SK-N-SH (cell line): Measurements from ENCODE around the gene CEBPZOS. TPM values are rescaled to one million over a fixed set of nuclear protein-coding genes. Genes with fewer than 3 reads are reported as not detected.

ENCODE experiments used
- CTCF ChIA-PET: fragments of 300-600, 350-600 bp; formaldehyde crosslinking; extraction: SDS; loops from one replicate; lab custom pipeline; 2021; lab: Yijun Ruan, JAX
- POLR2A ChIA-PET: fragments of 350-600 bp; sonication (Branson Sonifier 250); formaldehyde crosslinking; extraction: SDS; loops from one replicate; lab custom pipeline; 2020; ENCODE audit warnings: antibody characterized with exemption, inconsistent platforms; lab: Yijun Ruan, JAX
- DNase-seq: peaks from one replicate; pipeline ENCODE4 v3.0.0; 2012
- H2AFZ ChIP-seq: fragments of 200-600 bp; sonication (generic); 2 replicates; pipeline ENCODE4 v1.8.1; 2016; ENCODE audit warnings: antibody characterized with exemption, mild to moderate bottlenecking, low read depth
- H3F3A ChIP-seq: fragments of 200-600 bp; sonication (generic); replicated peaks from 2 replicates; pipeline ENCODE3; 2016; ENCODE audit warnings: antibody characterized with exemption, mild to moderate bottlenecking; ENCODE audit not compliant: insufficient read depth
- H3K27ac ChIP-seq, 2 experiments: fragments of 200-500 bp in 1 of 2; fragments of 200-600 bp in 1 of 2; sonication (Bioruptor generic) in 1 of 2; sonication (generic), shearing (Covaris generic) in 1 of 2; 2 replicates each; pipeline versions ENCODE4 v1.5.1 to v1.6.1; 2014 to 2016; ENCODE audit warnings: low read depth in 2 of 2, inconsistent platforms in 1 of 2, low read length in 1 of 2, mild to moderate bottlenecking in 1 of 2, mixed read lengths in 1 of 2
- H3K27me3 ChIP-seq: fragments of 200-600 bp; sonication (generic), shearing (Covaris generic); 2 replicates; pipeline ENCODE4 v1.6.1; 2016; ENCODE audit warnings: mixed run types; ENCODE audit not compliant: insufficient read depth
- H3K36me3 ChIP-seq, 2 experiments: fragments of 200-500 bp in 1 of 2; fragments of 200-600 bp in 1 of 2; sonication (Bioruptor generic) in 1 of 2; sonication (generic) in 1 of 2; replicated peaks in 1 of 2; 2 replicates each; pipeline versions ENCODE3 to v1.5.1; 2014 to 2016; ENCODE audit warnings: low read length in 1 of 2, mild to moderate bottlenecking in 1 of 2; ENCODE audit not compliant: insufficient read depth in 2 of 2, control insufficient read depth in 1 of 2
- H3K4me1 ChIP-seq, 2 experiments: fragments of 200-500 bp in 1 of 2; fragments of 200-600 bp in 1 of 2; sonication (Bioruptor generic) in 1 of 2; sonication (generic), shearing (Covaris generic) in 1 of 2; 2 replicates each; pipeline versions ENCODE4 v1.5.1 to v1.6.1; 2014 to 2016; ENCODE audit warnings: low read depth in 1 of 2, low read length in 1 of 2, mixed run types in 1 of 2; ENCODE audit not compliant: insufficient read depth in 2 of 2, control insufficient read depth in 1 of 2
- H3K4me2 ChIP-seq: fragments of 200-600 bp; sonication (generic), shearing (Covaris generic); 2 replicates; pipeline ENCODE4 v1.6.1; 2017; ENCODE audit warnings: mixed run types
- H3K4me3 ChIP-seq, 2 experiments: fragments of 200-500 bp in 1 of 2; fragments of 200-600 bp in 1 of 2; sonication (Bioruptor generic) in 1 of 2; sonication (generic), shearing (Covaris generic) in 1 of 2; 2 replicates each; pipeline versions ENCODE4 v1.5.1 to v1.8.1; 2014 to 2016; ENCODE audit warnings: low read depth in 2 of 2, inconsistent platforms in 1 of 2, low read length in 1 of 2, mild to moderate bottlenecking in 1 of 2, mixed read lengths in 1 of 2, moderate library complexity in 1 of 2
- H3K79me2 ChIP-seq: fragments of 200-600 bp; sonication (generic); 2 replicates; pipeline ENCODE4 v1.8.1; 2017; ENCODE audit warnings: mild to moderate bottlenecking; ENCODE audit not compliant: insufficient read depth
- H3K9ac ChIP-seq: fragments of 200-600 bp; sonication (generic); 2 replicates; pipeline ENCODE4 v1.6.1; 2017; ENCODE audit warnings: mixed run types
- H3K9me2 ChIP-seq: fragments of 200-600 bp; sonication (generic); 2 replicates; pipeline ENCODE4 v1.6.1; 2017; ENCODE audit warnings: mixed run types
- H3K9me3 ChIP-seq: fragments of 200-600 bp; sonication (generic); 2 replicates; pipeline ENCODE4 v1.6.1; 2017; ENCODE audit warnings: mixed run types, mild to moderate bottlenecking, moderate library complexity
- H4K20me1 ChIP-seq: fragments of 200-600 bp; sonication (generic); 2 replicates; pipeline ENCODE4 v1.6.1; 2017; ENCODE audit warnings: mild to moderate bottlenecking, mixed run types; ENCODE audit not compliant: insufficient read depth
- ELF1 ChIP-seq: IDR thresholded peaks from 2 replicates; pipeline ENCODE4 v1.4.0; 2012
- EP300 ChIP-seq, 2 experiments: IDR thresholded peaks; 2 replicates each; pipeline versions ENCODE4 v1.4.0 to v1.6.1; 2012; ENCODE audit warnings: borderline replicate concordance in 1 of 2, low read depth in 1 of 2, low read length in 1 of 2
- FOSL2 ChIP-seq: IDR thresholded peaks from 2 replicates; pipeline ENCODE4 v1.4.0; 2012; ENCODE audit warnings: low read depth, mild to moderate bottlenecking, moderate library complexity, borderline replicate concordance
- FOXJ3 ChIP-seq: sonication (generic); formaldehyde crosslinking; IDR thresholded peaks from 2 replicates; pipeline ENCODE4 v1.5.1; 2020; ENCODE audit warnings: mild to moderate bottlenecking, missing genetic modification reagents
- GABPA ChIP-seq: IDR thresholded peaks from 2 replicates; pipeline ENCODE4 v1.4.0; 2012; ENCODE audit warnings: low read depth, mild to moderate bottlenecking
- JUND ChIP-seq: IDR thresholded peaks from 2 replicates; pipeline ENCODE4 v1.4.0; 2012
- MEF2A ChIP-seq: IDR thresholded peaks from 2 replicates; pipeline ENCODE4 v1.4.0; 2012; ENCODE audit warnings: low read depth, borderline replicate concordance
- MXI1 ChIP-seq: IDR thresholded peaks from 2 replicates; pipeline ENCODE4 v1.6.1; 2012; ENCODE audit warnings: mild to moderate bottlenecking, low read depth, low read length, improper control_type of control experiment
- NFIC ChIP-seq: IDR thresholded peaks from 2 replicates; pipeline ENCODE4 v1.4.0; 2012; ENCODE audit warnings: borderline replicate concordance
- POLR2AphosphoS5 ChIP-seq: IDR thresholded peaks from 2 replicates; pipeline ENCODE4 v1.6.1; 2012; ENCODE audit warnings: low read depth, low read length
- RCOR1 ChIP-seq: fragments of 150-350 bp; IDR thresholded peaks from 2 replicates; pipeline ENCODE4 v1.6.1; 2017; ENCODE audit warnings: antibody characterized with exemption, low read length
- TAF1 ChIP-seq: IDR thresholded peaks from 2 replicates; pipeline ENCODE4 v1.6.1; 2012; ENCODE audit warnings: low read depth, mild to moderate bottlenecking, low read length, moderate library complexity, borderline replicate concordance
- TCF12 ChIP-seq: IDR thresholded peaks from 2 replicates; pipeline ENCODE4 v1.4.0; 2012
- TEAD4 ChIP-seq: IDR thresholded peaks from 2 replicates; pipeline ENCODE4 v1.4.0; 2012; ENCODE audit warnings: mild to moderate bottlenecking, borderline replicate concordance; ENCODE audit not compliant: insufficient read depth
- USF2 ChIP-seq: fragments of 150-350 bp; IDR thresholded peaks from 2 replicates; pipeline ENCODE4 v1.6.1; 2017; ENCODE audit warnings: antibody characterized with exemption, low read length, low read depth, borderline replicate concordance
- WGBS: methylation state at CpG from one replicate; pipeline ENCODE4 v1.1.6; 2017; ENCODE audit warnings: low lambda C conversion rate; 5-methylcytosine and 5-hydroxymethylcytosine counted together
- polyA plus RNA-seq, 3 experiments: library from polyadenylated mRNA; depleted of rRNA; stranded (reverse); fragments of >200 nt; gene quantifications; 2 replicates each; pipeline ENCODE4 v1.2.3, GENCODE V29; 2012
- TF ChIP-seq, protein P1 (sequence below): IDR thresholded peaks from 2 replicates; pipeline ENCODE4 v1.4.0; 2012; ENCODE audit warnings: low read depth
- TF ChIP-seq, protein P2 (sequence below): IDR thresholded peaks from 2 replicates; pipeline ENCODE4 v1.4.0; 2012; ENCODE audit warnings: low read depth, borderline replicate concordance
- TF ChIP-seq, protein P3 (sequence below): fragments of 200-600 bp; sonication (generic); IDR thresholded peaks from 2 replicates; pipeline ENCODE4 v1.6.1; 2017; ENCODE audit warnings: antibody characterized with exemption, mild to moderate bottlenecking, moderate library complexity

CEBPZOS gene
- polyA plus RNA-seq, 1 of the 3 experiments (the other 2 are of a cell fraction): 27.5 TPM

- TF ChIP-seq MEF2A: no peak
- no peak for TF ChIP-seq ELF1
- TF ChIP-seq MXI1: no peak
- no peak for TF ChIP-seq NFIC
- TF ChIP-seq USF2: no peak
- TF ChIP-seq, protein P1, sequence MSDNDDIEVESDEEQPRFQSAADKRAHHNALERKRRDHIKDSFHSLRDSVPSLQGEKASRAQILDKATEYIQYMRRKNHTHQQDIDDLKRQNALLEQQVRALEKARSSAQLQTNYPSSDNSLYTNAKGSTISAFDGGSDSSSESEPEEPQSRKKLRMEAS: no peak
- TF ChIP-seq TCF12: no peak
- no peak for TF ChIP-seq FOSL2
- TF ChIP-seq JUND: no peak
- no peak for TF ChIP-seq FOXJ3 (CRISPR knock-in tag)
- TF ChIP-seq GABPA: no peak
- TF ChIP-seq, protein P2, sequence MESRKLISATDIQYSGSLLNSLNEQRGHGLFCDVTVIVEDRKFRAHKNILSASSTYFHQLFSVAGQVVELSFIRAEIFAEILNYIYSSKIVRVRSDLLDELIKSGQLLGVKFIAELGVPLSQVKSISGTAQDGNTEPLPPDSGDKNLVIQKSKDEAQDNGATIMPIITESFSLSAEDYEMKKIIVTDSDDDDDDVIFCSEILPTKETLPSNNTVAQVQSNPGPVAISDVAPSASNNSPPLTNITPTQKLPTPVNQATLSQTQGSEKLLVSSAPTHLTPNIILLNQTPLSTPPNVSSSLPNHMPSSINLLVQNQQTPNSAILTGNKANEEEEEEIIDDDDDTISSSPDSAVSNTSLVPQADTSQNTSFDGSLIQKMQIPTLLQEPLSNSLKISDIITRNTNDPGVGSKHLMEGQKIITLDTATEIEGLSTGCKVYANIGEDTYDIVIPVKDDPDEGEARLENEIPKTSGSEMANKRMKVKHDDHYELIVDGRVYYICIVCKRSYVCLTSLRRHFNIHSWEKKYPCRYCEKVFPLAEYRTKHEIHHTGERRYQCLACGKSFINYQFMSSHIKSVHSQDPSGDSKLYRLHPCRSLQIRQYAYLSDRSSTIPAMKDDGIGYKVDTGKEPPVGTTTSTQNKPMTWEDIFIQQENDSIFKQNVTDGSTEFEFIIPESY: no peak
- TF ChIP-seq POLR2AphosphoS5: no peak
- TF ChIP-seq TAF1: no peak
- no peak overlapping the region for H2AFZ ChIP-seq
- CTCF ChIA-PET: interaction anchor here (1.0 to 1.3 kb wide), 3 partner anchors 9 to 113 kb away, joined by 3 read pairs; partner anchors contain the start of gene EIF2AK2
Observed at GRCh38 chr2:37171624-37171950, 24.7 kb upstream of the CEBPZOS start.

DNA sequence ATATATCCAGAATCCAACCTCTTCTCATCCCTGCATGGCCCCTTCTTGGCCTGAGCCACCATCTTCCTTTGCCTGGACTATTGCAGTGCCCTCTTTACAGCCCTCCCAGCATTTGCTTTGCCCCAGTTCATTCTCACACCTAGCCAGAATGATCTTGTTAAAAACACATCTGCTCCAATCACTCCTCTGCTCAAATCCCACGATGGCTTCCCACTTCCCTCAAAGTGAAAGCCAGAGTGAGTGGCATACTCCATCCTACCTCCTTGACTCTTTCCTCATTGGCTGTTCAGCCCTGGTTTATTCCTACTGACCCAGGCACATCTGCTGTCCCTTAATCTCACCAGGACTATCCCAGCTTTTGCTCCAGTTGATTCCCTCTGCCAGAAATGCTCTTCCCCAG, 22.6 kb upstream of the CEBPZOS start:
- DNase-seq: no peak
- Histone ChIP-seq H3K9ac (no peak overlapping the region), H4K20me1 (no peaks in the 10 kb centered on the region), H3K27me3 (no peaks in the 10 kb centered on the region), H3K27ac (no peak overlapping the region), H3K4me2 (no peak overlapping the region), H2AFZ (no peak overlapping the region), H3K4me3 (no peak overlapping the region), H3K79me2 (no peaks in the 10 kb centered on the region), H3F3A (no peaks in the 10 kb centered on the region), H3K9me2 (no peaks in the 10 kb centered on the region), H3K36me3 (no peaks in the 10 kb centered on the region), H3K9me3 (no peaks in the 10 kb centered on the region), H3K4me1 (no peaks in the 10 kb centered on the region)
- WGBS: 60% methylated on average over 1 of the region's 1 CpG
- POLR2A ChIA-PET: no interaction called here
- CTCF ChIA-PET: interaction anchor here (0.7 kb wide), 1 partner anchor 77 kb away, joined by 3 read pairs; no protein-coding TSS in a partner anchor
- TF ChIP-seq USF2: no peak
- TF ChIP-seq TEAD4: no peak
- TF ChIP-seq RCOR1: no peak
- no peak for TF ChIP-seq ELF1
- TF ChIP-seq GABPA: no peak
- TF ChIP-seq POLR2AphosphoS5: no peak
- TF ChIP-seq FOSL2: no peak
- TF ChIP-seq EP300 (IDR thresholded peaks at IDR 0.05; ENCODE audit: borderline replicate concordance in 1 of 2, low read depth in 1 of 2, low read length in 1 of 2): no peak
- TF ChIP-seq, protein P3, sequence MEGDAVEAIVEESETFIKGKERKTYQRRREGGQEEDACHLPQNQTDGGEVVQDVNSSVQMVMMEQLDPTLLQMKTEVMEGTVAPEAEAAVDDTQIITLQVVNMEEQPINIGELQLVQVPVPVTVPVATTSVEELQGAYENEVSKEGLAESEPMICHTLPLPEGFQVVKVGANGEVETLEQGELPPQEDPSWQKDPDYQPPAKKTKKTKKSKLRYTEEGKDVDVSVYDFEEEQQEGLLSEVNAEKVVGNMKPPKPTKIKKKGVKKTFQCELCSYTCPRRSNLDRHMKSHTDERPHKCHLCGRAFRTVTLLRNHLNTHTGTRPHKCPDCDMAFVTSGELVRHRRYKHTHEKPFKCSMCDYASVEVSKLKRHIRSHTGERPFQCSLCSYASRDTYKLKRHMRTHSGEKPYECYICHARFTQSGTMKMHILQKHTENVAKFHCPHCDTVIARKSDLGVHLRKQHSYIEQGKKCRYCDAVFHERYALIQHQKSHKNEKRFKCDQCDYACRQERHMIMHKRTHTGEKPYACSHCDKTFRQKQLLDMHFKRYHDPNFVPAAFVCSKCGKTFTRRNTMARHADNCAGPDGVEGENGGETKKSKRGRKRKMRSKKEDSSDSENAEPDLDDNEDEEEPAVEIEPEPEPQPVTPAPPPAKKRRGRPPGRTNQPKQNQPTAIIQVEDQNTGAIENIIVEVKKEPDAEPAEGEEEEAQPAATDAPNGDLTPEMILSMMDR: no peak

More at GRCh38 chr2:37171624-37171950, 24.7 kb upstream of the CEBPZOS start:
- no peak for DNase-seq
- H3K4me1 ChIP-seq: no peaks in the 10 kb centered on the region
- H3K9me3 ChIP-seq: no peaks in the 10 kb centered on the region
- no peaks in the 10 kb centered on the region for H4K20me1 ChIP-seq
- POLR2A ChIA-PET: no interaction called here
- no peaks in the 10 kb centered on the region for H3F3A ChIP-seq
- no peak overlapping the region for H3K4me3 ChIP-seq
- no peak overlapping the region for H3K27ac ChIP-seq
- H3K27me3 ChIP-seq: no peaks in the 10 kb centered on the region
- no peaks in the 10 kb centered on the region for H3K9me2 ChIP-seq
- H3K79me2 ChIP-seq: no peaks in the 10 kb centered on the region
- no peak overlapping the region for H3K9ac ChIP-seq
- no peak overlapping the region for H3K4me2 ChIP-seq
- H3K36me3 ChIP-seq: no peaks in the 10 kb centered on the region
